ENCODE data around the gene WAPL.
"Not testable (repeated sequence)": the region's sequence is repeated elsewhere in the genome, so short reads cannot be mapped to it uniquely, and the experiment has no call there.

WAPL gene

DNA sequence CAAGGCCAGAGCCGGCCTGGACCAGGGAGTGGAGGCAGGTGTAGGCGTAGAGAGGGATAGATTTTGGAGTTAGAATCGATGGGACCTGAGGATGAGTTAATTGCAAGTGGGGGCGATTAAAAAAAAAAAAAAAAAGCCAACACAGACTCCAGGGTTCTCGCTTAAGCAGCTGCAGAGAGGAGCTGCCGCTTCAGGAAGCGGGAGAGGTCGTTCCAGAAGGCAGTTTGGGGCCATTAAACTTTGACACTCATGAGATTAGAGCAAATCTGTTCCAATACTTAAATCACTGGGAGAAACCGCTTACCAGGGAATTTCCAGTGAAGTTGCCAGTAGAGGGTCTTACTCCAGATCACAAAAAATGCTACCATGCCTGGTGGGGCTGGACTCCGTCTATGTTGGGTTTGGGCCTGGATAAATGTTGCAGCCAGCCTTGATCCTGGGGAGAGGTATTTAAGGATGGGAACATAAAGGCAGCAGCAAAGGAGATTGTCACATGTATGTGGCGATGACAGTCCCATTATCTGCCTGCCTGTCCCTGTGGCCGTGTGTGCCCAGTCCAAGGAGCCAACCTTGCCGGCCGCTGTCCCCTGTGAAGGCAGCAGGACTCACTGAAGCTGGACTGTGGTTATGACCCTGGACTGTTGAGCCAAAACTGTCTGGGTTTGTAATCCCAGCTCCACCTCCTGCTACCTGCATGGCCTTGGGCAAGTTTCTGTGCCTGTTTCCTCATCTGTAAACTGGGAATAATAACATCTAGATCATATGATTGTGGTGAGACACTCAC, 131.1 kb downstream of the WAPL start:
- DNase-seq, result no peak
- H3K27ac ChIP-seq (ENCODE audit: low read length), result no peak overlapping the region
- H3K4me1 ChIP-seq (ENCODE audit: low read length), result no peaks in the 10 kb centered on the region
- no peaks in the 10 kb centered on the region for H3K27me3 ChIP-seq (replicated peaks; ENCODE audit: insufficient read depth, low read length)
- no peaks in the 10 kb centered on the region for H3K36me3 ChIP-seq (replicated peaks; ENCODE audit: insufficient read depth, low read length)
- no peak overlapping the region for H3K9ac ChIP-seq (ENCODE audit: low read length)
- no peaks in the 10 kb centered on the region for H3K9me2 ChIP-seq (replicated peaks; ENCODE audit: insufficient read depth, low read length)
- H2AFZ ChIP-seq (ENCODE audit: low read length), result no peak overlapping the region
- no peaks in the 10 kb centered on the region for H4K20me1 ChIP-seq (ENCODE audit: insufficient read depth, low read length)
- no peaks in the 10 kb centered on the region for H3F3A ChIP-seq (ENCODE audit: insufficient read depth, low read length)
- H3K4me3 ChIP-seq (ENCODE audit: low read length), result no peak overlapping the region
- no peaks in the 10 kb centered on the region for H3K9me3 ChIP-seq (replicated peaks; ENCODE audit: insufficient read depth, low read length)
- no peak overlapping the region for H3K4me2 ChIP-seq (ENCODE audit: low read depth, low read length)
- TF ChIP-seq EZH2phosphoT487 (IDR thresholded peaks at IDR 0.05; ENCODE audit: low read length) (no peak), EZH2 (optimal IDR thresholded peaks at IDR 0.05; ENCODE audit: low read depth, low read length) (no peak)
- TF ChIP-seq, protein P1, sequence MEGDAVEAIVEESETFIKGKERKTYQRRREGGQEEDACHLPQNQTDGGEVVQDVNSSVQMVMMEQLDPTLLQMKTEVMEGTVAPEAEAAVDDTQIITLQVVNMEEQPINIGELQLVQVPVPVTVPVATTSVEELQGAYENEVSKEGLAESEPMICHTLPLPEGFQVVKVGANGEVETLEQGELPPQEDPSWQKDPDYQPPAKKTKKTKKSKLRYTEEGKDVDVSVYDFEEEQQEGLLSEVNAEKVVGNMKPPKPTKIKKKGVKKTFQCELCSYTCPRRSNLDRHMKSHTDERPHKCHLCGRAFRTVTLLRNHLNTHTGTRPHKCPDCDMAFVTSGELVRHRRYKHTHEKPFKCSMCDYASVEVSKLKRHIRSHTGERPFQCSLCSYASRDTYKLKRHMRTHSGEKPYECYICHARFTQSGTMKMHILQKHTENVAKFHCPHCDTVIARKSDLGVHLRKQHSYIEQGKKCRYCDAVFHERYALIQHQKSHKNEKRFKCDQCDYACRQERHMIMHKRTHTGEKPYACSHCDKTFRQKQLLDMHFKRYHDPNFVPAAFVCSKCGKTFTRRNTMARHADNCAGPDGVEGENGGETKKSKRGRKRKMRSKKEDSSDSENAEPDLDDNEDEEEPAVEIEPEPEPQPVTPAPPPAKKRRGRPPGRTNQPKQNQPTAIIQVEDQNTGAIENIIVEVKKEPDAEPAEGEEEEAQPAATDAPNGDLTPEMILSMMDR (IDR thresholded peaks at IDR 0.05; ENCODE audit: low read length), result no peak
- no peaks in the 10 kb centered on the region for H3K79me2 ChIP-seq (ENCODE audit: low read length)

DNA sequence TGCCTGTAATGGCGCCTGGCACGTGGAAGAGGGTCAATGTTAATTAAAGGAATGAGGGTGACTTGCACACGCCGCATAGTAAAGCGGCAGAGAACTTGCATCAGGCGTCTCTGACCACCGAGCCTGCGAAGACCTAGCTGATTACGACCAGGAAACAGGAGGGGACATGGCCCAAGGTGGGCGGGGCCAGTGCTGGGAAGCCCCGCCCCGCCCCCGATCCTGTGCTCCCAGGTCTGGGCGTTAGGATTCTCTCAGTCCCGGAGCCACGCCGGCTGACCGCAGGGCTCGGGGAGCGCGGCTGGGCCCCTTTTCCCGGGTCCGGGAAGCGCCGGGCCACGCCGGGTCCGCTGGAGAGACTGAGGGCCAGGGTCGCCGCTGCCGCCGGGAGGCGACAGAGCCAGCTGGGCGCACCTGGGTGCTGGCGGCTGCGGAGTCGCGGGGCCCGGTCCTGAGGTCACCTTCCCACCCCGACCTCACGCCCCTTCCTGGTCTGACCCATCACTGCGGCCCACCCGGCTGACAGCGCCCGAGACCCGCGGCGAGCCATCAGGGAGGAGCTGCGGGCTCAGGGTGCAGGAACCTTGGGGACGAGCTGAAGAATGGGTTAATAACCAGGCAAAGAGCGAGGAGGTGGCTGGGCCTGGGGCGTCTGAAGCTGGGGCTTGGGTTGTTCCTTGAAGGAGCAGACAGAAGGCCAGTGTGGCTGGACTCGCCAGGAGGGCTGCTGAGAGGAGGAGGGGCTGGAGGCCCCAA, 132.0 kb downstream of the WAPL start:
- no peaks in the 10 kb centered on the region for H3K4me1 ChIP-seq (ENCODE audit: low read length)
- no peaks in the 10 kb centered on the region for H3K9me3 ChIP-seq (replicated peaks; ENCODE audit: insufficient read depth, low read length)
- H3K4me3 ChIP-seq (ENCODE audit: low read length), result peak overlapping the region; percentile 68
- peak overlapping the region; percentile 94 for H2AFZ ChIP-seq (ENCODE audit: low read length)
- H3K4me2 ChIP-seq (ENCODE audit: low read depth, low read length), result peak overlapping the region; percentile 88
- TF ChIP-seq EZH2phosphoT487 (IDR thresholded peaks at IDR 0.05; ENCODE audit: low read length), result no peak
- no peak for TF ChIP-seq EZH2 (optimal IDR thresholded peaks at IDR 0.05; ENCODE audit: low read depth, low read length)
- TF ChIP-seq, protein P1 (IDR thresholded peaks at IDR 0.05; ENCODE audit: low read length), result no peak
- H3K36me3 ChIP-seq (replicated peaks; ENCODE audit: insufficient read depth, low read length), result no peaks in the 10 kb centered on the region
- no peaks in the 10 kb centered on the region for H3K79me2 ChIP-seq (ENCODE audit: low read length)
- H4K20me1 ChIP-seq (ENCODE audit: insufficient read depth, low read length), result no peaks in the 10 kb centered on the region
- no peaks in the 10 kb centered on the region for H3F3A ChIP-seq (ENCODE audit: insufficient read depth, low read length)
- H3K9ac ChIP-seq (ENCODE audit: low read length), result 0 out of 2 replicates have a peak overlapping the region, but pooled peaks have one; percentile 27
- no peak overlapping the region for H3K27ac ChIP-seq (ENCODE audit: low read length)
- no peaks in the 10 kb centered on the region for H3K9me2 ChIP-seq (replicated peaks; ENCODE audit: insufficient read depth, low read length)
- DNase-seq, result peak; percentile 13
- H3K27me3 ChIP-seq (replicated peaks; ENCODE audit: insufficient read depth, low read length), result no peaks in the 10 kb centered on the region

DNA sequence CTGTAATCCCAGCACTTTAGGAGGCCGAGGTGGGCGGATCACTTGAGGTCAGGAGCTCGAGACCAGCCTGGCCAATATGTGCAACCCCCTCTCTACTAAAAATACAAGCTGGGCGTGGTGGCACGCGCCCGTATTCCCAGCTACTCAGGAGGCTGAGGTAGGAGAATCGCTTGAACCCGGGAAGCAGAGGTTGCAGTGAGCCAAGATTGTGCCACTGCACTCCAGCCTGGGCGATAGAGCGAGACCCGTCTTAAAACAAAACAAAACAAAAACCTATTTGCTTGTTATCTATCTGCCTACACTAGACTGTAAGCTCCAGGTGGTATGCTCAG, 132.5 kb downstream of the WAPL start:
- peak overlapping the region; percentile 88 for H3K4me2 ChIP-seq (ENCODE audit: low read depth, low read length)
- H3K27ac ChIP-seq (ENCODE audit: low read length); H3K27me3 ChIP-seq (replicated peaks; ENCODE audit: insufficient read depth, low read length); H3K36me3 ChIP-seq (replicated peaks; ENCODE audit: insufficient read depth, low read length); H3K79me2 ChIP-seq (ENCODE audit: low read length); H3F3A ChIP-seq (ENCODE audit: insufficient read depth, low read length); DNase-seq; H4K20me1 ChIP-seq (ENCODE audit: insufficient read depth, low read length); H3K9me2 ChIP-seq (replicated peaks; ENCODE audit: insufficient read depth, low read length); H3K9me3 ChIP-seq (replicated peaks; ENCODE audit: insufficient read depth, low read length); H3K4me1 ChIP-seq (ENCODE audit: low read length): not testable (repeated sequence)
- H3K4me3 ChIP-seq (ENCODE audit: low read length), result peak overlapping the region; percentile 68
- H3K9ac ChIP-seq (ENCODE audit: low read length), result 0 out of 2 replicates have a peak overlapping the region, but pooled peaks have one; percentile 27
- peak overlapping the region; percentile 94 for H2AFZ ChIP-seq (ENCODE audit: low read length)

Measured in MM.1S (cell line).